Gastroesophageal sphincter (tissue), 4 donors: ENCODE data around the gene E2F1. TPM values are rescaled to one million over a fixed set of nuclear protein-coding genes. Genes with fewer than 3 reads are reported as not detected.
"Not testable (repeated sequence)": the region's sequence is repeated elsewhere in the genome, so short reads cannot be mapped to it uniquely, and the experiment has no call there.

Experiments
- ATAC-seq: fragments of 150-250 bp; one replicate; pipeline ENCODE4 v1.9.1; 2016; ENCODE audit warnings: mild to moderate bottlenecking, moderate library complexity
- H3K27ac ChIP-seq, 4 donors: fragments of 200-600 bp; sonication (generic) in 3 of 4; 1 replicate in 3 of 4; 2 replicates in 1 of 4; pipeline ENCODE4 v1.5.1; 2016 to 2019
- H3K27me3 ChIP-seq: fragments of 200-600 bp; sonication (generic); one replicate; pipeline ENCODE4 v1.5.1; 2019
- H3K36me3 ChIP-seq, 2 donors: fragments of 200-600 bp; sonication (generic); one replicate each; pipeline ENCODE4 v1.5.1; 2019; ENCODE audit warnings: control low read depth in 1 of 2
- H3K4me1 ChIP-seq, 3 donors: fragments of 200-600 bp; sonication (generic); 1 replicate in 2 of 3; 2 replicates in 1 of 3; pipeline ENCODE4 v1.5.1; 2016 to 2019; ENCODE audit warnings: control low read depth in 2 of 3
- H3K4me3 ChIP-seq, 2 donors: fragments of 200-600 bp; sonication (generic); one replicate each; pipeline ENCODE4 v1.5.1; 2019; ENCODE audit warnings: mild to moderate bottlenecking in 1 of 2, moderate library complexity in 1 of 2
- H3K9me3 ChIP-seq, 3 donors: fragments of 200-600 bp; sonication (generic); one replicate each; pipeline ENCODE4 v1.5.1; 2017 to 2019; ENCODE audit warnings: control low read depth in 2 of 3
- CTCF ChIP-seq, 4 experiments: fragments of 200-600 bp in 2 of 4; fragments of 450-650 bp in 2 of 4; sonication (generic) in 1 of 4; IDR thresholded peaks; one replicate each; pipeline ENCODE4 v1.5.1; 2017 to 2019; ENCODE audit warnings: antibody characterized with exemption in 4 of 4, mild to moderate bottlenecking in 2 of 4, moderate library complexity in 2 of 4
- EP300 ChIP-seq: sonication (generic); formaldehyde crosslinking; IDR thresholded peaks from one replicate; pipeline ENCODE4 v1.6.1; 2017; ENCODE audit warnings: antibody characterized with exemption, mild to moderate bottlenecking
- POLR2A ChIP-seq, 2 donors: fragments of 450-650 bp; IDR thresholded peaks; one replicate each; pipeline ENCODE4 v1.6.1; 2017; ENCODE audit warnings: antibody characterized with exemption in 2 of 2, mild to moderate bottlenecking in 2 of 2, moderate library complexity in 1 of 2
- POLR2AphosphoS5 ChIP-seq: sonication (generic); formaldehyde crosslinking; IDR thresholded peaks from one replicate; pipeline ENCODE4 v1.6.1; 2017; ENCODE audit warnings: antibody characterized with exemption
- WGBS, 2 donors: methylation state at CpG; one replicate each; pipeline ENCODE4 v1.1.5; 2018; ENCODE audit warnings: low coverage in 1 of 2; 5-methylcytosine and 5-hydroxymethylcytosine counted together
- total RNA-seq, 4 donors: library from RNA; depleted of rRNA; stranded (reverse); fragments of >200 nt; gene quantifications; one replicate each; pipeline ENCODE4 v1.1.0, GENCODE V29; 2016

The E2F1 gene
- total RNA-seq, 4 donors from 2014 or later = 0.57 to 4.4 (median 1.5) TPM

GRCh38 chr20:33703498-33704137 is 17.4 kb upstream of the E2F1 start:
- no peak for ATAC-seq
- Histone ChIP-seq H3K36me3 (peaks cover 0 to 35% of the 10 kb centered on the region in 2 donors), H3K27ac (no peak overlapping the region), H3K4me1 (peaks cover 0 to 9% (median 0%) of the 10 kb centered on the region in 3 donors), H3K4me3 (no peak overlapping the region), H3K27me3 (no peaks in the 10 kb centered on the region), H3K9me3 (no peaks in the 10 kb centered on the region)
- TF ChIP-seq POLR2AphosphoS5 (no peak), POLR2A (IDR thresholded peaks at IDR 0.05) (no peak), CTCF (IDR thresholded peaks at IDR 0.05) (no peak), EP300 (no peak)
- WGBS, 2 donors = 79 to 96% methylated on average over 2 to 4 of the region's 8 CpGs

- Histone ChIP-seq H3K9me3 (no peaks in the 10 kb centered on the region), H3K27ac (no peak overlapping the region), H3K4me1 (peaks cover 0 to 9% (median 0%) of the 10 kb centered on the region in 3 donors), H3K36me3 (peaks cover 0 to 32% of the 10 kb centered on the region in 2 donors), H3K27me3 (no peaks in the 10 kb centered on the region), H3K4me3 (no peak overlapping the region)
- no peak for ATAC-seq
- 32% methylated on average over 4 of the region's 5 CpGs; no CpG with 5 or more reads in 1 of the 2 donors for WGBS, 2 donors
- TF ChIP-seq POLR2AphosphoS5 (no peak), CTCF (IDR thresholded peaks at IDR 0.05) (no peak), EP300 (no peak), POLR2A (IDR thresholded peaks at IDR 0.05) (no peak)
Observed at GRCh38 chr20:33702861-33703260, 16.7 kb upstream of the E2F1 start.

- Histone ChIP-seq H3K27me3 (no peaks in the 10 kb centered on the region), H3K4me3 (no peak overlapping the region), H3K9me3 (no peaks in the 10 kb centered on the region), H3K27ac (no peak overlapping the region), H3K36me3 (peaks cover 0 to 21% of the 10 kb centered on the region in 2 donors), H3K4me1 (peaks cover 0 to 18% (median 0%) of the 10 kb centered on the region in 3 donors)
- TF ChIP-seq EP300 = no peak
- WGBS, 2 donors = 86% methylated on average over 6 of the region's 27 CpGs; no CpG with 5 or more reads in 1 of the 2 donors
- ATAC-seq = no peak
Observed at GRCh38 chr20:33701629-33702450, 15.7 kb upstream of the E2F1 start.

- H3K4me3 ChIP-seq = not testable (repeated sequence)
- 82 to 92% methylated on average over 8 to 13 of the region's 45 CpGs for WGBS, 2 donors
- H3K36me3 ChIP-seq = peaks cover 0 to 12% of the 10 kb centered on the region in 2 donors
Observed at GRCh38 chr20:33700696-33701441, 14.7 kb upstream of the E2F1 start.

GRCh38 chr20:33698966-33699365 is 12.8 kb upstream of the E2F1 start:
- ATAC-seq = not testable (repeated sequence)
- WGBS, 2 donors = no CpG with 5 or more reads among the region's 27 CpGs

More at GRCh38 chr20:33700696-33701441, 14.7 kb upstream of the E2F1 start:
- not testable (repeated sequence) for H3K9me3 ChIP-seq, ATAC-seq, H3K27me3 ChIP-seq, H3K27ac ChIP-seq
- peaks cover 0 to 28% (median 0%) of the 10 kb centered on the region in 3 donors for H3K4me1 ChIP-seq

GRCh38 chr20:33697129-33697528 is 10.9 kb upstream of the E2F1 start:
- Histone ChIP-seq H3K27me3 (no peaks in the 10 kb centered on the region), H3K4me1 (peaks cover 0 to 33% (median 0%) of the 10 kb centered on the region in 3 donors), H3K27ac (peak overlapping the region in 3 of 4 donors; percentile 16 to 50 (median 46)), H3K36me3 (no peaks in the 10 kb centered on the region), H3K9me3 (no peaks in the 10 kb centered on the region), H3K4me3 (no peak overlapping the region)
- WGBS, 2 donors = 35 to 64% methylated on average over 5 to 6 of the region's 8 CpGs
- TF ChIP-seq POLR2A (IDR thresholded peaks at IDR 0.05) = no peak
- no peak for TF ChIP-seq EP300
- no peak for TF ChIP-seq POLR2AphosphoS5
- no peak for TF ChIP-seq CTCF (IDR thresholded peaks at IDR 0.05)
- ATAC-seq = peak; percentile 84

More at GRCh38 chr20:33698966-33699365, 12.8 kb upstream of the E2F1 start:
- H3K9me3 ChIP-seq, H3K27me3 ChIP-seq, H3K36me3 ChIP-seq, H3K4me3 ChIP-seq, H3K27ac ChIP-seq: not testable (repeated sequence)
- peaks cover 0 to 37% (median 0%) of the 10 kb centered on the region in 3 donors for H3K4me1 ChIP-seq
